ENCODE data around the gene MT1A.

Gene MT1A

GRCh38 chr16:56639045-56639444, 579 bp downstream of the MT1A start:
- TF ChIP-seq CTCF (conservative IDR thresholded peaks at IDR 0.05; ENCODE audit: low read length), result no peak
- DNase-seq (ENCODE audit: low read depth), result no peak
- no peak overlapping the region for H3K4me3 ChIP-seq (ENCODE audit: low read length)

GRCh38 chr16:56640076-56640475, 1.6 kb downstream of the MT1A start:
- no peak overlapping the region for H3K4me3 ChIP-seq (ENCODE audit: low read length)

GRCh38 chr16:56641166-56641565, 2.7 kb downstream of the MT1A start:
- no peak overlapping the region for H3K4me3 ChIP-seq (ENCODE audit: low read length)
- no peak for TF ChIP-seq CTCF (conservative IDR thresholded peaks at IDR 0.05; ENCODE audit: low read length)
- no peak for DNase-seq (ENCODE audit: low read depth)

More at GRCh38 chr16:56640076-56640475, 1.6 kb downstream of the MT1A start:
- TF ChIP-seq CTCF (conservative IDR thresholded peaks at IDR 0.05; ENCODE audit: low read length), result no peak
- no peak for DNase-seq (ENCODE audit: low read depth)

GRCh38 chr16:56643080-56643778, 4.8 kb downstream of the MT1A start:
- H3K4me3 ChIP-seq (ENCODE audit: low read length), result peak overlapping the region; percentile 46
- peak; percentile 31 for TF ChIP-seq CTCF (conservative IDR thresholded peaks at IDR 0.05; ENCODE audit: low read length)
- peak; percentile 38 for DNase-seq (ENCODE audit: low read depth)

- no peak for TF ChIP-seq CTCF (conservative IDR thresholded peaks at IDR 0.05; ENCODE audit: low read length)
- H3K4me3 ChIP-seq (ENCODE audit: low read length), result peak overlapping the region; percentile 46
- DNase-seq (ENCODE audit: low read depth), result no peak
Observed at GRCh38 chr16:56643833-56644232, 5.4 kb downstream of the MT1A start.

GRCh38 chr16:56645311-56645710, 6.8 kb downstream of the MT1A start:
- no peak overlapping the region for H3K4me3 ChIP-seq (ENCODE audit: low read length)
- DNase-seq (ENCODE audit: low read depth), result no peak

More at GRCh38 chr16:56645311-56645710, 6.8 kb downstream of the MT1A start:
- TF ChIP-seq CTCF (conservative IDR thresholded peaks at IDR 0.05; ENCODE audit: low read length), result no peak
